RWPE1 (cell line): ENCODE data around the gene SIM1.

Experiments used
- CTCF ChIA-PET: fragments of 350-600 bp; sonication (Branson Sonifier 250); formaldehyde crosslinking; extraction: SDS; loops from one replicate; lab custom pipeline; 2021; lab: Yijun Ruan, JAX
- POLR2A ChIA-PET: fragments of 400-600 bp; formaldehyde crosslinking; extraction: SDS; loops from one replicate; lab custom pipeline; 2020; ENCODE audit warnings: antibody characterized with exemption; ENCODE audit not compliant: low non-redundant PET; lab: Yijun Ruan, JAX
- DNase-seq: peaks from one replicate; pipeline ENCODE4 v3.0.0; 2012; ENCODE audit warnings: low spot score
- H3K27ac ChIP-seq: fragments of 450-650 bp; 2 replicates; pipeline ENCODE4 v1.5.1; 2017
- CTCF ChIP-seq: fragments of 450-650 bp; conservative IDR thresholded peaks from 2 replicates; pipeline ENCODE4 v1.5.1; 2017; ENCODE audit warnings: low read depth, mild to moderate bottlenecking

Gene SIM1

GRCh38 chr6:100485268-100485667, 20.5 kb upstream of the SIM1 start:
- no peak overlapping the region for H3K27ac ChIP-seq
- ChIA-PET POLR2A (no interaction called here), CTCF (no interaction called here)
- DNase-seq: no peak
- no peak for TF ChIP-seq CTCF

- H3K27ac ChIP-seq: no peak overlapping the region
- POLR2A ChIA-PET: no interaction called here
- CTCF ChIA-PET: no interaction called here
- DNase-seq: no peak
- no peak for TF ChIP-seq CTCF
Measured at GRCh38 chr6:100484474-100484873, 19.8 kb upstream of the SIM1 start.

GRCh38 chr6:100482698-100483097, 18.0 kb upstream of the SIM1 start:
- no peak for DNase-seq
- CTCF ChIA-PET: no interaction called here
- H3K27ac ChIP-seq: no peak overlapping the region
- no peak for TF ChIP-seq CTCF
- POLR2A ChIA-PET: no interaction called here

- H3K27ac ChIP-seq: no peak overlapping the region
- ChIA-PET CTCF (interaction anchor here (0.6 to 2.3 kb wide), 2 partner anchors 185 to 362 kb away, joined by 3 to 10 read pairs; no protein-coding TSS in a partner anchor), POLR2A (no interaction called here)
- DNase-seq: no peak
- peak; percentile 73 for TF ChIP-seq CTCF
Measured at GRCh38 chr6:100479179-100480035, 14.7 kb upstream of the SIM1 start.

- DNase-seq: no peak
- ChIA-PET POLR2A (no interaction called here), CTCF (interaction anchor here (0.6 kb wide), 2 partner anchors 179 to 353 kb away, joined by 3 to 4 read pairs; no protein-coding TSS in a partner anchor)
- no peak overlapping the region for H3K27ac ChIP-seq
- TF ChIP-seq CTCF: no peak
Measured at GRCh38 chr6:100475554-100476320, 11.0 kb upstream of the SIM1 start.

GRCh38 chr6:100473182-100473581, 8.5 kb upstream of the SIM1 start:
- H3K27ac ChIP-seq: no peak overlapping the region
- DNase-seq: no peak
- ChIA-PET CTCF (no interaction called here), POLR2A (no interaction called here)
- no peak for TF ChIP-seq CTCF
